Gastrocnemius medialis (tissue), 4 donors: ENCODE results near the gene NCOA3. TPM values are rescaled to one million over a fixed set of nuclear protein-coding genes. Genes with fewer than 3 reads are reported as not detected.
A peak's percentile ranks its signal among the peaks of the same experiment; 100 is the strongest.

Experiments used
- ATAC-seq, 2 donors: fragments of 150-250 bp; one replicate each; pipeline ENCODE4 v1.9.1; 2016
- DNase-seq, 2 donors: peaks; one replicate each; pipeline ENCODE4 v3.0.0-alpha.2; 2019
- H3K27ac ChIP-seq, 4 donors: fragments of 200-600 bp; sonication (generic); 1 replicate in 1 of 4; 2 replicates in 3 of 4; pipeline ENCODE4 v1.5.1; 2016 to 2018; ENCODE audit warnings: mild to moderate bottlenecking in 2 of 4, moderate library complexity in 1 of 4
- H3K27me3 ChIP-seq, 3 donors: fragments of 200-600 bp; sonication (generic) in 2 of 3; 1 replicate in 1 of 3; 2 replicates in 2 of 3; pipeline versions ENCODE4 v1.5.1 to v1.6.0; 2016 to 2019; ENCODE audit warnings: mild to moderate bottlenecking in 1 of 3, moderate library complexity in 1 of 3
- H3K36me3 ChIP-seq, 2 donors: fragments of 200-600 bp; sonication (generic) in 1 of 2; one replicate each; pipeline ENCODE4 v1.5.1; 2017 to 2018
- H3K4me1 ChIP-seq, 2 donors: fragments of 200-600 bp; sonication (generic) in 1 of 2; one replicate each; pipeline ENCODE4 v1.5.1; 2016 to 2017; ENCODE audit warnings: mild to moderate bottlenecking in 2 of 2
- H3K4me3 ChIP-seq, 4 donors: fragments of 200-600 bp; sonication (generic) in 3 of 4; 1 replicate in 1 of 4; 2 replicates in 3 of 4; pipeline ENCODE4 v1.5.1; 2016 to 2019; ENCODE audit warnings: mild to moderate bottlenecking in 2 of 4
- H3K9me3 ChIP-seq, 3 donors: fragments of 200-600 bp; sonication (generic) in 2 of 3; 1 replicate in 1 of 3; 2 replicates in 2 of 3; pipeline ENCODE4 v1.5.1; 2016 to 2019
- CTCF ChIP-seq, 5 experiments: fragments of 450-650 bp in 3 of 5; fragments of 200-600 bp in 2 of 5; sonication (generic) in 2 of 5; IDR thresholded peaks in 4 of 5; conservative IDR thresholded peaks in 1 of 5; 1 replicate in 4 of 5; 2 replicates in 1 of 5; pipeline ENCODE4 v1.5.1; 2016 to 2019; ENCODE audit warnings: antibody characterized with exemption in 5 of 5, mild to moderate bottlenecking in 3 of 5, moderate library complexity in 3 of 5
- POLR2A ChIP-seq, 2 donors: fragments of 450-650 bp; IDR thresholded peaks; one replicate each; pipeline ENCODE4 v1.6.1; 2017; ENCODE audit warnings: antibody characterized with exemption in 2 of 2, mild to moderate bottlenecking in 2 of 2, moderate library complexity in 2 of 2
- in situ Hi-C, 4 donors: fragments of 200-750 bp; cut with MboI; loops; one replicate each; pipeline versions ENCODE4 v1.15.0 to v1.8.0; 2017; ENCODE audit warnings: low sequenced_read_pairs in 4 of 4
- intact Hi-C: fragments of 100-400 bp; cut with DNase I; formaldehyde crosslinking; loops from one replicate; pipeline ENCODE4 v1.15.1; 2023; ENCODE audit warnings: low total_unique reads
- total RNA-seq, 4 donors: library from RNA; depleted of rRNA; stranded (reverse); fragments of >200 nt; gene quantifications; one replicate each; pipeline versions ENCODE4 v1.1.0 to v1.2.3, GENCODE V29; 2016

Gene NCOA3
- total RNA-seq, 4 donors from 2014 or later, result 52.5 to 86.1 (median 70.1) TPM

- no peaks in the 10 kb centered on the region for H3K27me3 ChIP-seq
- H3K27ac ChIP-seq, result no peak overlapping the region
- H3K9me3 ChIP-seq, result no peaks in the 10 kb centered on the region
- TF ChIP-seq POLR2A (IDR thresholded peaks at IDR 0.05) (no peak), CTCF (IDR thresholded peaks at IDR 0.05 in 4 of 5, conservative IDR thresholded peaks at IDR 0.05 in 1 of 5) (no peak)
- DNase-seq (no peak), ATAC-seq (no peak)
- no peaks in the 10 kb centered on the region for H3K4me1 ChIP-seq
- in situ Hi-C loops, result no loop called here
- no peaks in the 10 kb centered on the region for H3K36me3 ChIP-seq
- no peak overlapping the region for H3K4me3 ChIP-seq
- intact Hi-C loops, result no loop called here
Measured at GRCh38 chr20:47660983-47661700, 159.5 kb downstream of the NCOA3 start.

GRCh38 chr20:47661714-47662113, 160.0 kb downstream of the NCOA3 start:
- H3K4me3 ChIP-seq, result no peak overlapping the region
- intact Hi-C loops (no loop called here), in situ Hi-C loops (no loop called here)
- H3K27ac ChIP-seq, result no peak overlapping the region
- DNase-seq, result no peak
- ATAC-seq, result no peak
- H3K4me1 ChIP-seq, result no peaks in the 10 kb centered on the region
- no peak for TF ChIP-seq CTCF (IDR thresholded peaks at IDR 0.05 in 4 of 5, conservative IDR thresholded peaks at IDR 0.05 in 1 of 5)
- no peak for TF ChIP-seq POLR2A (IDR thresholded peaks at IDR 0.05)
- H3K27me3 ChIP-seq, result no peaks in the 10 kb centered on the region
- H3K36me3 ChIP-seq, result no peaks in the 10 kb centered on the region
- H3K9me3 ChIP-seq, result no peaks in the 10 kb centered on the region

- intact Hi-C loops, result loop anchor here (1.0 kb wide), 1 partner anchor 959 kb away; no protein-coding TSS in a partner anchor
- no peak overlapping the region for H3K27ac ChIP-seq
- no peaks in the 10 kb centered on the region for H3K4me1 ChIP-seq
- in situ Hi-C loops, result no loop called here
- no peak for DNase-seq
- no peaks in the 10 kb centered on the region for H3K36me3 ChIP-seq
- H3K27me3 ChIP-seq, result no peaks in the 10 kb centered on the region
- TF ChIP-seq POLR2A (IDR thresholded peaks at IDR 0.05) (no peak), CTCF (IDR thresholded peaks at IDR 0.05 in 4 of 5, conservative IDR thresholded peaks at IDR 0.05 in 1 of 5) (no peak)
- ATAC-seq, result peak in 1 of 2 donors; percentile 5
- H3K9me3 ChIP-seq, result no peaks in the 10 kb centered on the region
- no peak overlapping the region for H3K4me3 ChIP-seq
Measured at GRCh38 chr20:47662483-47663353, 161.0 kb downstream of the NCOA3 start.

- intact Hi-C loops, result loop anchor here (1.0 kb wide), 1 partner anchor 958 kb away; no protein-coding TSS in a partner anchor
- no peak for TF ChIP-seq POLR2A (IDR thresholded peaks at IDR 0.05)
- peak; percentile 74 to 96 (median 86) for TF ChIP-seq CTCF (IDR thresholded peaks at IDR 0.05 in 4 of 5, conservative IDR thresholded peaks at IDR 0.05 in 1 of 5)
- Histone ChIP-seq H3K36me3 (no peaks in the 10 kb centered on the region), H3K4me3 (no peak overlapping the region), H3K27me3 (no peaks in the 10 kb centered on the region), H3K4me1 (no peaks in the 10 kb centered on the region), H3K27ac (no peak overlapping the region), H3K9me3 (no peaks in the 10 kb centered on the region)
- ATAC-seq (peak; percentile 43 to 77), DNase-seq (peak in 1 of 2 donors; percentile 65)
- in situ Hi-C loops, result no loop called here
Measured at GRCh38 chr20:47663354-47664067, 161.8 kb downstream of the NCOA3 start.
